Measurements from ENCODE around the gene HDLBP. TPM values are rescaled to one million over a fixed set of nuclear protein-coding genes. Genes with fewer than 3 reads are reported as not detected.

Gene HDLBP
- polyA plus RNA-seq, 4 donors = 338 to 397 (median 387) TPM

- DNase-seq (ENCODE audit: low read depth in 4 of 4, low spot score in 2 of 4) = peak in 1 of 4 donors; percentile 7
These were observed 97.1 kb downstream of the HDLBP start for GRCh38 chr2:241218131-241219029.

- DNase-seq (ENCODE audit: low read depth in 4 of 4, low spot score in 2 of 4) = peak in 3 of 4 donors; percentile 41 to 55 (median 53)
These were observed 98.0 kb downstream of the HDLBP start for GRCh38 chr2:241217320-241218031.

- DNase-seq (ENCODE audit: low read depth in 4 of 4, low spot score in 2 of 4) = no peak
These were observed 99.2 kb downstream of the HDLBP start for GRCh38 chr2:241216211-241216761.

DNA sequence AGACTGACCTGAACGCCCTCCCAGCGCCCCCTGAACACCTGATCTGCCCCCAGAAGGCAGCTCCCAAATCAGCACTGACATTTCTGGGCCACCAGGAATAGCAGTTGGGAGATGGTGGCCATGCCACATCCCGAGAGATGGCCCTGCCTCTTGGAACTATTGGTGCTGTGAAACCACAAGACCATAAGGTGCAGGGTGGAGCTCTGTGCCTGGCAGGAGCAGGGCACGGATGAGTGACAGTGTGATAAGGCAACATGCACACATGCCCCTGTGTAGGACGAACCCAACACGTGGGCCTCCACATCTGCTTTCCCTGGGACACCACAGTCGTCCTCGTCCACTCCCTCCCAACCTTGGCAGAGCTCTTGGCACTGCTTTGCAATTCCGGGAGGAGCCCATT lies 100.1 kb downstream of the HDLBP start:
- DNase-seq (ENCODE audit: low read depth in 4 of 4, low spot score in 2 of 4) = no peak

GRCh38 chr2:241214766-241215165 lies 100.7 kb downstream of the HDLBP start:
- no peak for DNase-seq (ENCODE audit: low read depth in 4 of 4, low spot score in 2 of 4)

- DNase-seq (ENCODE audit: low read depth in 4 of 4, low spot score in 2 of 4) = no peak
These were observed 101.3 kb downstream of the HDLBP start for GRCh38 chr2:241214209-241214608.

- no peak for DNase-seq (ENCODE audit: low read depth in 4 of 4, low spot score in 2 of 4)
These were observed 101.9 kb downstream of the HDLBP start for GRCh38 chr2:241213567-241213966.

DNA sequence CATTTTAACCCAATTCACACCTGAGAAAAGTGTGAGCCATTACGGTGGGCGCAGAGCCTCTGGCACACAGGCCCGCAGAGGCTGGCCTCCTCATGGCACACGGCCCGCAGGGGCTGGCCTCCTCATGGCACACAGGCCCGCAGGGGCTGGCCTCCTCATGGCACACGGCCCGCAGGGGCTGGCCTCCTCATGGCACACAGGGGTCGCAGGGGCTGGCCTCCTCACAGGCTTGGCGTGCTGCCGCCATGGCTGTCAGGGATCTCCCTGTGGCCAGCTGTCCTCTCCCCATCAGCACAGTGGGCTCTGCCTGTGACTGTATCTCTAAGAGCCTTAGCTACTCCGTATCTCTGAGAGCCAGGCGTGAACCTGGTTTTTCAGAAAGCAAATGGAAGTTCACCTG lies 102.4 kb downstream of the HDLBP start:
- DNase-seq (ENCODE audit: low read depth in 4 of 4, low spot score in 2 of 4) = no peak

DNA sequence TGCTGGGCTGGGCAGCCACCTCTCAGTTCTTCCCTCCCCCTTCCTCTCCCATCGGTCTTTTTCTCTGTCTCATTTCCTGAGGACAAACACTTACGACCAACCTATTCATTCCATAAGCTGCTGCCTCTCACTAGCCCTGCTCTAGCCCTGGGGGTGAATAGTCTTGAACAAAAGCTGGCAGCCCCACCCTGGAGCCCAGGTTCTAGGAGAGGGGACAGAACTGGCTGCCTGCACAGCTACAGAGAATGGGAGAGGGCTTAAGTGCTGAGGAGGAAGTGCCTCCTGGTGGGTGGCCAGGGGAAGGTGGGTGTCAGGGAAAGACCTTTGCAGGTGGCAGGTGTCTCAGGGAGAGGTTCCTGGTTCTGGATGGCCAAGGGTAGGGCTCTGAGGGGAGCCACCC lies 104.2 kb downstream of the HDLBP start:
- no peak for DNase-seq (ENCODE audit: low read depth in 4 of 4, low spot score in 2 of 4)

- DNase-seq (ENCODE audit: low read depth in 4 of 4, low spot score in 2 of 4) = no peak
These were observed 106.2 kb downstream of the HDLBP start for GRCh38 chr2:241209271-241209670.

- DNase-seq (ENCODE audit: low read depth in 4 of 4, low spot score in 2 of 4) = no peak
These were observed 107.4 kb downstream of the HDLBP start for GRCh38 chr2:241208058-241208457.

DNA sequence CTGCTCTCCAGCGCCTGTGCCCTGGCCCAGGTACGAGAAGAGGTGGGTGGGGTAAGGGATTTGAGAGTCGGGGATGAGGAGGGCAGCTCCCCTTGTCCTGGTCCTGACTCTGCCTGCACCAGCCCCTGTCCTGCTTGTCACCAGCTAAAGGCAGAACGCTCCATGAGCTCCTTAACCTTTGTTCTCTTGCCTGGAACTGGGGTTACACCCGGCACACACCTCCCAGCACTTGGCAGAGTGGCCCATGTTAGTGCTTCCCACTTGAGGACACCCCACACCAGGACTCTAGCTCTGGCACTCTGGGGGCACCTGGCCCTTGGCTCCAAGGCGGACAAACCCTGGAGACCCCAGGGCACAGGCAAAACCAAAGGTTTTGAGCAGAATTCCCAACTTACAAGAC lies 107.8 kb downstream of the HDLBP start:
- DNase-seq (ENCODE audit: low read depth in 4 of 4, low spot score in 2 of 4) = no peak

GRCh38 chr2:241207151-241207550 lies 108.3 kb downstream of the HDLBP start:
- DNase-seq (ENCODE audit: low read depth in 4 of 4, low spot score in 2 of 4) = no peak

DNA sequence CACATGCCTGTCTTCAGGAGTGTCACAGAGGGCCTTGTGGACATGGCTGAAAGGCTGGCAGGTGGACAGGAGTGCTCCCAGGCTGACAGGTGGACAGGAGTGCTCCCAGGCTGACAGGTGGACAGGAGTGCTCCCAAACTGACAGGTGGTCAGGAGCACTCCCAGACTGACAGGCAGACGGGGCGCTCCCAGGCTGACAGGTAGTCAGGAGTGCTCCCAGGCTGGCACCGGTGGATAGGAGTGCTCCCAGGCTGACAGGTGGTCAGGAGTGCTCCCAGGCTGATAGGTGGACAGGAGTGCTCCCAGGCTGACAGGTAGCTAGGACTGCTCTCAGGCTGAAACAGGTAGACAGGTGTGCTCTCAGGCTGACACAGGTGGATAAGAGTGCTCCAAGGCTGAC lies 110.4 kb downstream of the HDLBP start:
- DNase-seq (ENCODE audit: low read depth in 4 of 4, low spot score in 2 of 4) = no peak

DNA sequence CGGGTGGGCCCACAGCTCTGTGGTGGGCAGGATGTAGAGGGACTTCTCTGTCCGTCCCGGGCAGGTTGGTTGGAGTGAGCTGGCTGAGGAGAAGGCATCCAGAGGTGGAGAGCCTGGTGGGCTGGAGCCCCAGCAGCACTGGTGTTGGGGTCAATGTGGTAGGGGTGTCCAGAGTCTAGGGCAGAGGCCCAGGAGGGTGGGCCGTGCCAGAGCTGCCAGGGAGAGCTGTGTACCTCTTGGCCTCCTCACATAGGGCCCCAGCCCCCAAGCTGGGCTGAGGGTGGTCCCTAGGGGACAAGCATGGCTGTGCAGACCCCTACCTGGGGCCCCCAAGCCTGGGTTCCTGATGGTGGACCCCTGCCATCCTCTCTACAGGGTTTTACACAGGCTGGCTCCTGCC lies 111.0 kb downstream of the HDLBP start:
- DNase-seq (ENCODE audit: low read depth in 4 of 4, low spot score in 2 of 4) = no peak

DNA sequence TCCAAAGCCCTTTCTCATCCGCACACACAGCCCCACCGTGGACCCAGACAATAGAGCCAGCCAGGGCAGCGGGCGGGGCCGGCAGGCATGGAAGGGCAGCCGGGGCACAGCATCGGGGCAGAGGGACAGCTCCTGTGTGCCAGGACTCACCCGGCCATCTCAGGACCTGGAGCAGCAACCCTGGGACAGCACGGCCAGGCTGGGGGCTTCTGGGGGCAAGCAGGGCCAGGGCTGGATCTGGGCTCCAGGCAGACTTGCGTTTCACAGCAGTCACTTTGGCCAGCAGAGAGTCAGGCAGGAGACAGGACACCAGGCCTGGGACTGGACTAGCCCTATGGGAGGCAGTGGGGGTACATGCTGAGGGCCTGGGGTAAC lies 111.5 kb downstream of the HDLBP start:
- DNase-seq (ENCODE audit: low read depth in 4 of 4, low spot score in 2 of 4) = no peak

DNA sequence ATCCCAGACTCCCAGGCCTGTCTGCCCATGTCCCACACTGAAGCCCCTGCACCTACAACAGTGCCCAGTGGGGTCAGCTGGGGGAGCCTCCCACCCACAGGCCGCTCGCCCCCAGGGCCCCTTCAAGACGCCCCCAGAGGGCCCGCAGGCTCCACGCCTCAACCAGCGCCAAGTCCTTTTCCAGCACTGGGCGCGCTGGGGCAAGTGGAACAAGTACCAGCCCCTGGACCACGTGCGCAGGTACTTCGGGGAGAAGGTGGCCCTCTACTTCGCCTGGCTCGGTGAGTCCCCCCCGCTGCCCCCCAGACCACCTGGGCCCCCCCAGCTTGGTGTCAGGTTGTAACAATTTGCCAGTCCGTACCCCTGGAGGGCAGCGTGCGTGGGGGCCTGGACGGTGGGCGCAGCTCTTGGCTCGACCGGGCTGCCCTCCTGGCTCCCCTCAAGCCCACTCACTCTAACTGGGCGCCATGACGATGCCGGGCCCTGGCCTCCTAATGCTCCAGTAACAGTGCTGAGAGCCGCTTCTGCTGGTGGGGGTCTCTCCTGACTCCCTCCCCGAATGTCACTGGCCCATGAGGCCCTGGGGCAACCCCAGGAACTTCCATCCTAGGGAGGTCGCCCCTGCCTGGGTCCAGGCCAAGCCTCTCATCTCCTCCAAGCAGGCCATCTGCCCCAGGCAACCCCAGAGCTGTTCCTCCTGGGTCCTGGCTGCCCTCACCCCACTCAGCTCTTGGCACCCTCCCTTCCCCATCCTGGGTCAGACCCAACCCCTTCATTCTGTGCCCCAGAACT lies 112.1 kb downstream of the HDLBP start:
- DNase-seq (ENCODE audit: low read depth in 4 of 4, low spot score in 2 of 4) = no peak

DNA sequence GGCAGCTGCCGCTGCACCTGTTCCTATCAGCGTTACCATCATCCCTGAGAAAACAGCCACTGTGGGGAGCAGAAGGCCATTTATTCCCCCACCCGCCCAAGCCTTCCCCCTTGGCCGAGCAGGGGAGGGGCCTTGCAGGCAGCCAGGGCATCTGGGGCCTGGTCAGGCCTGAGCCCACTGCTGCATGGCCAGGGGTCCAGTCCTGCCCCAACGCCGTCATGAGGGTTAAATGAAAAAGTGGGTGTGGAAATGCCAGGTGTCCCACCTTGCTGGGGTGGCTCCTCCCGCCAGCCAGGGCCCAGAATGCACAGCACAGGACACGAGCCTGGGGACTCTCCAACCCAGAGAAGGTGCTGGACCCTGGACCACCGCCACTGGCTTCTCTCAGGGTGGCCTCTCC lies 112.8 kb downstream of the HDLBP start:
- no peak for DNase-seq (ENCODE audit: low read depth in 4 of 4, low spot score in 2 of 4)

- DNase-seq (ENCODE audit: low read depth in 4 of 4, low spot score in 2 of 4) = no peak
These were observed 113.2 kb downstream of the HDLBP start for GRCh38 chr2:241202268-241202585.

- DNase-seq (ENCODE audit: low read depth in 4 of 4, low spot score in 2 of 4) = no peak
These were observed 113.8 kb downstream of the HDLBP start for GRCh38 chr2:241201445-241202267.
